K562 (cell line): ENCODE data around the gene ABCA7.

Experiments
- CTCF ChIP-seq, 3 experiments: IDR thresholded peaks in 2 of 3; conservative IDR thresholded peaks in 1 of 3; 2 replicates each; pipeline ENCODE4 v1.5.1; 2011 to 2012; ENCODE audit warnings: low read length in 3 of 3, mild to moderate bottlenecking in 3 of 3, control low read depth in 2 of 3, improper control_type of control experiment in 1 of 3, inconsistent platforms in 1 of 3, low read depth in 1 of 3, mixed read lengths in 1 of 3, moderate library complexity in 1 of 3; ENCODE audit not compliant: insufficient read depth in 2 of 3
- FOXA3 ChIP-seq, 2 experiments: fragments of 450-650 bp in 1 of 2; sonication (generic) in 1 of 2; formaldehyde crosslinking; IDR thresholded peaks in 1 of 2; conservative IDR thresholded peaks in 1 of 2; 2 replicates each; pipeline versions ENCODE4 v1.4.0 to v1.8.0; 2020 to 2022; ENCODE audit warnings: mild to moderate bottlenecking in 2 of 2, missing genetic modification reagents in 1 of 2
- HDGF ChIP-seq: fragments of 450-650 bp; IDR thresholded peaks from 2 replicates; pipeline ENCODE4 v1.6.1; 2016
- KLF13 ChIP-seq: fragments of 450-650 bp; IDR thresholded peaks from 2 replicates; pipeline ENCODE4 v1.6.1; 2016; ENCODE audit warnings: missing genetic modification characterization, low read depth, mild to moderate bottlenecking, missing compliant biosample characterization, moderate library complexity, borderline replicate concordance
- NR2F6 ChIP-seq: fragments of 450-650 bp; formaldehyde crosslinking; IDR thresholded peaks from 2 replicates; pipeline ENCODE4 v1.4.0; 2020; ENCODE audit warnings: mild to moderate bottlenecking
- POLR2A ChIP-seq: fragments of 450-650 bp; conservative IDR thresholded peaks from 2 replicates; pipeline ENCODE4 v1.6.1; 2016
- RCOR1 ChIP-seq, 2 experiments: IDR thresholded peaks; 2 replicates each; pipeline ENCODE4 v1.6.1; 2012; ENCODE audit warnings: low read depth in 2 of 2, low read length in 2 of 2, borderline replicate concordance in 1 of 2, improper control_type of control experiment in 1 of 2
- SMAD4 ChIP-seq: fragments of 250-450 bp; sonication (Bioruptor Pico); conservative IDR thresholded peaks from 2 replicates; pipeline ENCODE4 v1.8.0; 2021; ENCODE audit warnings: inconsistent platforms, mild to moderate bottlenecking, moderate library complexity
- TRIM24 ChIP-seq, 2 experiments: fragments of 450-650 bp; IDR thresholded peaks; 2 replicates each; pipeline ENCODE4 v1.6.1; 2016
- ZFP30 ChIP-seq: fragments of 250-450 bp; sonication (Bioruptor Pico); IDR thresholded peaks from 2 replicates; pipeline ENCODE4 v1.8.0; 2022; ENCODE audit warnings: moderate library complexity, mild to moderate bottlenecking, inconsistent platforms, borderline replicate concordance
- ZNF121 ChIP-seq: sonication (generic); formaldehyde crosslinking; conservative IDR thresholded peaks from 2 replicates; pipeline ENCODE4 v1.8.0; 2022; ENCODE audit warnings: missing genetic modification reagents
- ZNF24 ChIP-seq: fragments of 450-650 bp; IDR thresholded peaks from 2 replicates; pipeline ENCODE4 v1.6.1; 2016
- ZNF263 ChIP-seq: sonication (generic); formaldehyde crosslinking; IDR thresholded peaks from 2 replicates; pipeline ENCODE4 v1.8.0; 2022; ENCODE audit warnings: mild to moderate bottlenecking, missing genetic modification reagents, borderline replicate concordance

- TF ChIP-seq ZNF24 (no peak), POLR2A (no peak; the same call in none of the 2 replicates), ZNF121 (CRISPR knock-in tag) (no peak), CTCF (IDR thresholded peaks at IDR 0.05 in 2 of 3, conservative IDR thresholded peaks at IDR 0.05 in 1 of 3; ENCODE audit: insufficient read depth in 2 of 3, low read depth in 1 of 3, low read length in 3 of 3) (no peak), HDGF (no peak), TRIM24 (IDR thresholded peaks at IDR 0.05) (no peak), RCOR1 (IDR thresholded peaks at IDR 0.05; ENCODE audit: borderline replicate concordance in 1 of 2, low read depth in 2 of 2, low read length in 2 of 2) (no peak), FOXA3 (CRISPR knock-in tag; conservative IDR thresholded peaks at IDR 0.05 in 1 of 2, IDR thresholded peaks at IDR 0.05 in 1 of 2) (no peak), KLF13 (tag) (peak; percentile 57; the same call in 1 of the 2 replicates), ZFP30 (no peak), ZNF263 (no peak), NR2F6 (no peak), SMAD4 (CRISPR knock-in tag) (no peak)
Measured at GRCh38 chr19:1105008-1105872, 65.3 kb downstream of the ABCA7 start.
